H9 (cell line): Measurements from ENCODE around the gene LAMP1. TPM values are rescaled to one million over a fixed set of nuclear protein-coding genes. Genes with fewer than 3 reads are reported as not detected.

Experiments
- DNase-seq: peaks from one replicate; pipeline ENCODE4 v3.0.0-alpha.2; 2017
- H2AFZ ChIP-seq: one replicate; pipeline ENCODE4 v1.6.1; 2013; ENCODE audit warnings: mild to moderate bottlenecking, low read length, control low read depth, moderate library complexity
- H2AK5ac ChIP-seq: 2 replicates; pipeline ENCODE4 v1.6.1; 2013; ENCODE audit warnings: low read length, control low read depth, mixed read lengths; ENCODE audit not compliant: insufficient read length
- H2BK120ac ChIP-seq: one replicate; pipeline ENCODE4 v1.6.1; 2013; ENCODE audit warnings: low read depth, mild to moderate bottlenecking, low read length, control low read depth, inconsistent platforms; ENCODE audit not compliant: poor library complexity, severe bottlenecking
- H2BK12ac ChIP-seq: 2 replicates; pipeline ENCODE4 v1.6.1; 2013; ENCODE audit warnings: low read length, control low read depth, mixed read lengths, low read depth; ENCODE audit not compliant: insufficient read length
- H2BK15ac ChIP-seq: 2 replicates; pipeline ENCODE4 v1.6.1; 2013; ENCODE audit warnings: low read depth, low read length, control low read depth
- H2BK20ac ChIP-seq: one replicate; pipeline ENCODE4 v1.6.1; 2013; ENCODE audit warnings: low read depth, mild to moderate bottlenecking, low read length, control low read depth, inconsistent platforms; ENCODE audit not compliant: poor library complexity, severe bottlenecking
- H2BK5ac ChIP-seq: 2 replicates; pipeline ENCODE4 v1.6.1; 2013; ENCODE audit warnings: low read length, control low read depth, mixed read lengths; ENCODE audit not compliant: insufficient read length
- H3K14ac ChIP-seq: 2 replicates; pipeline ENCODE4 v1.6.1; 2013; ENCODE audit warnings: low read length, control low read depth; ENCODE audit not compliant: insufficient read depth
- H3K18ac ChIP-seq: 2 replicates; pipeline ENCODE4 v1.6.1; 2013; ENCODE audit warnings: low read depth, mild to moderate bottlenecking, mixed read lengths, low read length, control low read depth; ENCODE audit not compliant: insufficient read length
- H3K23ac ChIP-seq: 2 replicates; pipeline ENCODE4 v1.6.1; 2013; ENCODE audit warnings: low read length, control low read depth, mixed read lengths, low read depth; ENCODE audit not compliant: insufficient read length
- H3K23me2 ChIP-seq: 2 replicates; pipeline ENCODE4 v1.6.1; 2013; ENCODE audit warnings: low read depth, mild to moderate bottlenecking, mixed read lengths, low read length, control low read depth; ENCODE audit not compliant: insufficient read length, poor library complexity, severe bottlenecking
- H3K27ac ChIP-seq: 2 replicates; pipeline ENCODE4 v1.5.1; 2013; ENCODE audit warnings: low read length, control low read depth, mixed read lengths, low read depth; ENCODE audit not compliant: insufficient read length
- H3K27me3 ChIP-seq: 2 replicates; pipeline ENCODE4 v1.6.1; 2013; ENCODE audit warnings: low read length, control low read depth, inconsistent platforms; ENCODE audit not compliant: insufficient read depth
- H3K4ac ChIP-seq: 2 replicates; pipeline ENCODE4 v1.6.1; 2013; ENCODE audit warnings: low read depth, mild to moderate bottlenecking, control low read depth, inconsistent platforms, low read length, moderate library complexity
- H3K4me1 ChIP-seq: 2 replicates; pipeline ENCODE4 v1.6.1; 2013; ENCODE audit warnings: low read length, control low read depth, inconsistent platforms; ENCODE audit not compliant: insufficient read depth
- H3K4me2 ChIP-seq: 2 replicates; pipeline ENCODE4 v1.6.1; 2013; ENCODE audit warnings: low read length, control low read depth, mixed read lengths; ENCODE audit not compliant: insufficient read length, insufficient read depth
- H3K56ac ChIP-seq: 2 replicates; pipeline ENCODE4 v1.6.1; 2013; ENCODE audit warnings: low read depth, mild to moderate bottlenecking, mixed read lengths, low read length, control low read depth; ENCODE audit not compliant: insufficient read length
- H3K79me1 ChIP-seq: 2 replicates; pipeline ENCODE4 v1.6.1; 2013; ENCODE audit warnings: low read depth, mild to moderate bottlenecking, moderate library complexity, low read length, control low read depth, inconsistent platforms; ENCODE audit not compliant: insufficient read depth, poor library complexity, severe bottlenecking
- H3K79me2 ChIP-seq: 2 replicates; pipeline ENCODE4 v1.6.1; 2013; ENCODE audit warnings: low read length, control low read depth, inconsistent platforms; ENCODE audit not compliant: insufficient read depth
- H3K9ac ChIP-seq: 2 replicates; pipeline ENCODE4 v1.6.1; 2013; ENCODE audit warnings: low read length, control low read depth, mixed read lengths; ENCODE audit not compliant: insufficient read length; ENCODE audit errors: extremely low read depth
- H3K9me3 ChIP-seq: one replicate; pipeline ENCODE4 v1.6.1; 2013; ENCODE audit warnings: low read depth, low read length, inconsistent platforms; ENCODE audit not compliant: control insufficient read depth
- H3T11ph ChIP-seq: one replicate; pipeline ENCODE4 v1.6.1; 2013; ENCODE audit warnings: mild to moderate bottlenecking, low read length, control low read depth, inconsistent platforms
- H4K20me1 ChIP-seq: one replicate; pipeline ENCODE4 v1.6.1; 2013; ENCODE audit not compliant: control insufficient read depth, insufficient read length, insufficient read depth
- H4K5ac ChIP-seq: 2 replicates; pipeline ENCODE4 v1.6.1; 2013; ENCODE audit warnings: low read depth, mild to moderate bottlenecking, mixed read lengths, low read length, control low read depth; ENCODE audit not compliant: insufficient read length
- H4K8ac ChIP-seq: replicated peaks from 2 replicates; pipeline ENCODE4 v1.6.1; 2013; ENCODE audit warnings: low read length, control low read depth, mixed read lengths, low read depth; ENCODE audit not compliant: insufficient read length
- H4K91ac ChIP-seq: 2 replicates; pipeline ENCODE4 v1.6.1; 2013; ENCODE audit warnings: low read depth, mild to moderate bottlenecking, moderate library complexity, mixed read lengths, low read length, control low read depth; ENCODE audit not compliant: insufficient read length
- H3K27ac Mint-ChIP-seq, 3 experiments: 2 replicates in 2 of 3; 3 replicates in 1 of 3; pipeline ENCODE4 v1.8.0; 2020 to 2021; ENCODE audit warnings: mixed read lengths in 3 of 3, mild to moderate bottlenecking in 1 of 3, moderate library complexity in 1 of 3
- H3K27me3 Mint-ChIP-seq: 2 replicates; pipeline ENCODE4 v1.8.0; 2021; ENCODE audit warnings: low read depth, mild to moderate bottlenecking, moderate library complexity, mixed read lengths
- H3K36me3 Mint-ChIP-seq, 3 experiments: 2 replicates in 2 of 3; 3 replicates in 1 of 3; pipeline ENCODE4 v1.8.0; 2020 to 2021; ENCODE audit warnings: low read depth in 3 of 3, mixed read lengths in 3 of 3; ENCODE audit not compliant: insufficient read depth in 1 of 3
- H3K4me1 Mint-ChIP-seq, 2 experiments: 2 replicates each; pipeline ENCODE4 v1.8.0; 2020; ENCODE audit warnings: mixed read lengths in 2 of 2
- H3K4me3 Mint-ChIP-seq, 2 experiments: 2 replicates in 1 of 2; 3 replicates in 1 of 2; pipeline ENCODE4 v1.8.0; 2020 to 2021; ENCODE audit warnings: mild to moderate bottlenecking in 2 of 2, mixed read lengths in 2 of 2, moderate library complexity in 1 of 2
- H3K9me3 Mint-ChIP-seq, 2 experiments: 2 replicates in 1 of 2; 3 replicates in 1 of 2; pipeline ENCODE4 v1.8.0; 2020; ENCODE audit warnings: mild to moderate bottlenecking in 2 of 2, mixed read lengths in 2 of 2, moderate library complexity in 1 of 2
- CTCF ChIP-seq: fragments of 200-600 bp; sonication (generic); conservative IDR thresholded peaks from 3 replicates; pipeline ENCODE4 v1.8.0; 2021; ENCODE audit warnings: antibody characterized with exemption, mild to moderate bottlenecking
- WGBS: extraction: QIAGEN DNeasy Blood & Tissue Kit; methylation state at CpG from one replicate; pipeline ENCODE4 v1.1.7; 2013; ENCODE audit warnings: missing lambda C conversion rate, low lambda C conversion rate, mixed read lengths; ENCODE audit not compliant: insufficient read length; ENCODE audit errors: extremely low coverage; 5-methylcytosine and 5-hydroxymethylcytosine counted together
- total RNA-seq: library from RNA; stranded (reverse); gene quantifications from 2 replicates; pipeline ENCODE4 v1.2.1, GENCODE V29; 2021

LAMP1 gene
- total RNA-seq, 1 experiment from 2014 or later, result 131 TPM

DNA sequence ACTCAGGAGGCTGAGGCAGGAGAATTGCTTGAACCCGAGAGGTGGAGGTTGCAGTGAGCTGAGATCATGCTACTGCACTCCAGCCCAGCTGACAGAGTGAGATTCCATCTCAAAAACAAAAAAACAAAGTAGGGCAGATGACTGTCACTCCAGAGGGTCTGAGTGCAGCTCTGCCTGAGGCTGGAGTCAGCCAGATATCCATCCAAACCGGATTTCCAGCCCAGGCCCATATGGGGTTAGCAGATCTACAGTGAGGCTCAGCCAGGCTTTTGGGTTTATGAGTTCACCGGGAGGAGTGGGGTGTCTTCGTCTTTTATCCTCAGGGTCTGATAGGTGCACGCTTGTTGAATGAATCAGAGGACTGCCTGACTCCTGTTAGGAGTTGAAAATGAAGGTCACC, 19.0 kb downstream of the LAMP1 start:
- Histone ChIP-seq H2BK20ac (no peak overlapping the region), H4K20me1 (no peaks in the 10 kb centered on the region), H4K8ac (no peak overlapping the region), H2AFZ (no peak overlapping the region), H3K27ac (no peak overlapping the region), H3K4ac (no peak overlapping the region), H3K79me2 (no peaks in the 10 kb centered on the region), H4K91ac (no peak overlapping the region), H3K4me2 (no peak overlapping the region), H3K9ac (no peak overlapping the region), H2BK120ac (no peak overlapping the region), H3K23me2 (no peaks in the 10 kb centered on the region), H3K4me1 (no peaks in the 10 kb centered on the region), H2BK12ac (no peak overlapping the region), H2BK5ac (no peak overlapping the region), H2AK5ac (no peak overlapping the region), H3K18ac (no peak overlapping the region), H3K79me1 (no peaks in the 10 kb centered on the region), H3K9me3 (no peaks in the 10 kb centered on the region), H4K5ac (no peak overlapping the region), H3K27me3 (no peaks in the 10 kb centered on the region), H3K23ac (no peak overlapping the region), H3K14ac (no peak overlapping the region), H2BK15ac (no peak overlapping the region), H3K56ac (no peak overlapping the region), H3T11ph (no peak overlapping the region)
- no peak for DNase-seq
- Mint-ChIP-seq H3K27ac (no peak overlapping the region), H3K36me3 (peaks cover 30 to 49% (median 42%) of the 10 kb centered on the region in 3 experiments), H3K4me1 (no peaks in the 10 kb centered on the region), H3K9me3 (no peaks in the 10 kb centered on the region), H3K4me3 (no peak overlapping the region), H3K27me3 (no peaks in the 10 kb centered on the region)
- WGBS, result no CpG with 5 or more reads among the region's 5 CpGs
- TF ChIP-seq CTCF, result no peak
